Endothelial cell of umbilical vein (primary cell): ENCODE results near the gene GAPDH. TPM values are rescaled to one million over a fixed set of nuclear protein-coding genes. Genes with fewer than 3 reads are reported as not detected.

Experiments used
- BruUV-seq: library from RNA; stranded (reverse); fragments of 400-500 nt; replicated peaks from 2 replicates; lab custom pipeline; 2021; lab: Mats Ljungman, UMichigan
- CTCF ChIA-PET: fragments of 300-600, 350-600 bp; sonication (Branson Sonifier 250); formaldehyde crosslinking; loops from one replicate; lab custom pipeline; 2021; ENCODE audit warnings: antibody characterized with exemption, inconsistent platforms; lab: Charles Lee
- POLR2A ChIA-PET: fragments of 300-600, 350-600 bp; sonication (Branson Sonifier 250); formaldehyde crosslinking; loops from one replicate; lab custom pipeline; 2021; ENCODE audit warnings: antibody characterized with exemption, inconsistent platforms; lab: Charles Lee
- DNase-seq: peaks from one replicate; pipeline ENCODE4 v3.0.0-alpha.2; 2011; ENCODE audit warnings: low read depth, low spot score
- FAIRE-seq: peaks from 2 replicates; lab custom pipeline; 2011; peaks lifted over from hg19 to GRCh38; lab: Jason Lieb, UNC
- H2AFZ ChIP-seq: 2 replicates; pipeline ENCODE4 v1.6.0; 2012; ENCODE audit warnings: low read depth, low read length, control low read depth, inconsistent platforms
- H3K27ac ChIP-seq: 2 replicates; pipeline ENCODE4 v1.5.1; 2011; ENCODE audit warnings: low read depth, mild to moderate bottlenecking, control low read depth, low read length, moderate library complexity; ENCODE audit not compliant: insufficient read depth
- H3K27me3 ChIP-seq, 2 experiments: 2 replicates each; pipeline versions ENCODE4 v1.6.0 to v1.6.1; 2011; ENCODE audit warnings: low read length in 2 of 2, mixed read lengths in 1 of 2; ENCODE audit not compliant: control insufficient read depth in 2 of 2, insufficient read depth in 2 of 2
- H3K36me3 ChIP-seq, 2 experiments: 2 replicates in 1 of 2; 3 replicates in 1 of 2; pipeline ENCODE4 v1.5.1; 2011; ENCODE audit warnings: low read length in 2 of 2, mild to moderate bottlenecking in 1 of 2, moderate library complexity in 1 of 2; ENCODE audit not compliant: control insufficient read depth in 2 of 2, insufficient read depth in 2 of 2; ENCODE audit errors: extremely low read depth in 1 of 2
- H3K4me1 ChIP-seq: 3 replicates; pipeline ENCODE4 v1.5.1; 2011; ENCODE audit warnings: mild to moderate bottlenecking, low read length; ENCODE audit not compliant: control insufficient read depth, insufficient read depth; ENCODE audit errors: extremely low read depth
- H3K4me2 ChIP-seq: 2 replicates; pipeline ENCODE4 v1.6.1; 2011; ENCODE audit warnings: low read length, control low read depth, mixed read lengths; ENCODE audit not compliant: insufficient read depth
- H3K4me3 ChIP-seq, 3 experiments: fragments of 200-600 bp in 1 of 3; sonication (generic), shearing (Covaris generic) in 1 of 3; replicated peaks in 1 of 3; 2 replicates each; pipeline ENCODE4 v1.5.1; 2011 to 2016; ENCODE audit warnings: control low read depth in 3 of 3, low read length in 3 of 3, mild to moderate bottlenecking in 2 of 3, inconsistent platforms in 1 of 3, low read depth in 1 of 3, moderate library complexity in 1 of 3; ENCODE audit not compliant: insufficient read depth in 1 of 3
- H3K79me2 ChIP-seq: 2 replicates; pipeline ENCODE4 v1.6.0; 2012; ENCODE audit warnings: low read length, inconsistent platforms; ENCODE audit not compliant: control insufficient read depth, insufficient read depth
- H3K9ac ChIP-seq: replicated peaks from 2 replicates; pipeline ENCODE3; 2011; ENCODE audit warnings: low read length, control low read depth; ENCODE audit not compliant: insufficient read depth; ENCODE audit errors: extremely low read depth
- H3K9me1 ChIP-seq: replicated peaks from 3 replicates; pipeline ENCODE4 v1.6.0; 2011; ENCODE audit warnings: mild to moderate bottlenecking, low read length; ENCODE audit not compliant: control insufficient read depth, insufficient read depth; ENCODE audit errors: extremely low read depth
- H3K9me3 ChIP-seq: replicated peaks from 2 replicates; pipeline ENCODE4 v1.5.1; 2012; ENCODE audit warnings: low read length, inconsistent platforms; ENCODE audit not compliant: control insufficient read depth, insufficient read depth
- H4K20me1 ChIP-seq: replicated peaks from 2 replicates; pipeline ENCODE3; 2011; ENCODE audit warnings: mild to moderate bottlenecking, low read length; ENCODE audit not compliant: control insufficient read depth, insufficient read depth; ENCODE audit errors: extremely low read depth
- EZH2 ChIP-seq: IDR thresholded peaks from 2 replicates; pipeline ENCODE4 v1.6.1; 2012; ENCODE audit warnings: borderline replicate concordance, low read depth, mild to moderate bottlenecking, moderate library complexity, low read length, inconsistent platforms; ENCODE audit not compliant: severe bottlenecking
- FOS ChIP-seq: IDR thresholded peaks from 2 replicates; pipeline ENCODE4 v1.6.1; 2011; ENCODE audit warnings: mild to moderate bottlenecking, low read length, moderate library complexity, borderline replicate concordance; ENCODE audit not compliant: insufficient read depth
- GATA2 ChIP-seq: IDR thresholded peaks from 2 replicates; pipeline ENCODE4 v1.7.0; 2011; ENCODE audit warnings: low read depth, mild to moderate bottlenecking, moderate library complexity, mixed read lengths, low read length; ENCODE audit not compliant: insufficient read length, insufficient read depth
- JUN ChIP-seq: IDR thresholded peaks from 2 replicates; pipeline ENCODE4 v1.6.1; 2011; ENCODE audit warnings: borderline replicate concordance, low read depth; ENCODE audit not compliant: insufficient read length, insufficient read depth
- MYC ChIP-seq: IDR thresholded peaks from one replicate; pipeline ENCODE4 v1.6.1; 2011; ENCODE audit warnings: mild to moderate bottlenecking, low read depth, low read length
- POLR2A ChIP-seq: IDR thresholded peaks from 2 replicates; pipeline ENCODE4 v1.6.1; 2012; ENCODE audit warnings: low read depth, mild to moderate bottlenecking, control low read depth, low read length
- POLR2AphosphoS5 ChIP-seq: IDR thresholded peaks from 2 replicates; pipeline ENCODE4 v1.6.1; 2012; ENCODE audit warnings: low read depth, mild to moderate bottlenecking, control low read depth, low read length, moderate library complexity; ENCODE audit not compliant: insufficient read depth
- dilution Hi-C: fragments of 300-500 bp; cut with MboI; formaldehyde crosslinking; loops from one replicate; pipeline ENCODE4 v1.15.0; 2019; ENCODE audit warnings: low sequenced_read_pairs; ENCODE audit not compliant: extremely low pct_ligation_motif_present
- intact Hi-C: fragments of 100-400 bp; cut with micrococcal nuclease; formaldehyde crosslinking; loops from one replicate; pipeline ENCODE4 v1.10.0; 2022
- polyA plus RNA-seq, 4 experiments: library from polyadenylated mRNA; depleted of rRNA in 3 of 4; stranded (reverse) in 3 of 4; unstranded in 1 of 4; fragments of >200 nt; gene quantifications; 2 replicates each; pipeline versions ENCODE4 v1.2.1 to v1.2.3, GENCODE V29; 2011 to 2012; ENCODE audit warnings: missing spikeins in 1 of 4
- total RNA-seq: library from RNA; stranded (reverse); gene quantifications from 2 replicates; pipeline ENCODE4 v1.2.3, GENCODE V29; 2021
- TF ChIP-seq, protein P1 (sequence below), 2 donors: IDR thresholded peaks; 1 replicate in 1 of 2; 2 replicates in 1 of 2; pipeline ENCODE4 v1.5.1; 2011; ENCODE audit warnings: low read length in 2 of 2, mild to moderate bottlenecking in 2 of 2, moderate library complexity in 2 of 2, control low read depth in 1 of 2, inconsistent platforms in 1 of 2, low read depth in 1 of 2; ENCODE audit not compliant: insufficient read depth in 1 of 2; ENCODE audit errors: extremely low read depth in 1 of 2

Gene GAPDH
- total and polyA plus RNA-seq, 2 donors (not counting 3 experiments of a cell fraction or from before 2014, with no cell fraction given), result 4,648 to 8,748 TPM

DNA sequence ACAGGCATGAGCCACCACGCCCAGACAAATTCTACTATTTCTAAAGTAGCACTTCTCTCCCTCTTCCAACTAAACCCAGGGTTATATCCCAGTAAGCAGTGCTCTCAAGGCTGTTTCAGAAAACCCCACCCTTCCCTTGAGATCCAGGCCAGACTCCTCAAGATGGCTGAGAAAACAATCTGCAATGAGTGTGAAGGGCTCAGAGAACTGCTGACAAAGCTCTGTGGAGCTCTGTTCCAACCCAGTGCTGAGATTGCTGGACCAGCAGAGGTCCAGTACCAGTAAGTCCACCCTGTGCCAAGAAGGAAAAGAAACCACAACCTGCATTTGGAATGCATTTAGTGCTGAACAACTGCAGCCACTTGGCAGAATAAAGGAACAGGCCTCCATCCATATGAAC lies 25.2 kb downstream of the GAPDH start:
- Histone ChIP-seq H3K36me3 (peaks cover 22 to 42% of the 10 kb centered on the region in 2 experiments), H3K79me2 (peaks cover 16% of the 10 kb centered on the region), H2AFZ (no peak overlapping the region), H3K9me1 (no peaks in the 10 kb centered on the region), H4K20me1 (no peaks in the 10 kb centered on the region), H3K4me3 (no peak overlapping the region), H3K4me1 (peaks cover 7% of the 10 kb centered on the region), H3K27ac (no peak overlapping the region), H3K9ac (no peak overlapping the region), H3K27me3 (no peaks in the 10 kb centered on the region), H3K4me2 (no peak overlapping the region), H3K9me3 (no peaks in the 10 kb centered on the region)
- ChIA-PET CTCF (interaction anchor here (2.1 to 2.2 kb wide), 2 partner anchors 11 to 22 kb away, joined by 9 to 11 read pairs; no protein-coding TSS in a partner anchor), POLR2A (no interaction called here)
- DNase-seq (no peak), FAIRE-seq (no peak)
- dilution Hi-C loops (no loop called here), intact Hi-C loops (no loop called here)
- no peak for TF ChIP-seq GATA2
- no peak for TF ChIP-seq POLR2A
- TF ChIP-seq, protein P1, sequence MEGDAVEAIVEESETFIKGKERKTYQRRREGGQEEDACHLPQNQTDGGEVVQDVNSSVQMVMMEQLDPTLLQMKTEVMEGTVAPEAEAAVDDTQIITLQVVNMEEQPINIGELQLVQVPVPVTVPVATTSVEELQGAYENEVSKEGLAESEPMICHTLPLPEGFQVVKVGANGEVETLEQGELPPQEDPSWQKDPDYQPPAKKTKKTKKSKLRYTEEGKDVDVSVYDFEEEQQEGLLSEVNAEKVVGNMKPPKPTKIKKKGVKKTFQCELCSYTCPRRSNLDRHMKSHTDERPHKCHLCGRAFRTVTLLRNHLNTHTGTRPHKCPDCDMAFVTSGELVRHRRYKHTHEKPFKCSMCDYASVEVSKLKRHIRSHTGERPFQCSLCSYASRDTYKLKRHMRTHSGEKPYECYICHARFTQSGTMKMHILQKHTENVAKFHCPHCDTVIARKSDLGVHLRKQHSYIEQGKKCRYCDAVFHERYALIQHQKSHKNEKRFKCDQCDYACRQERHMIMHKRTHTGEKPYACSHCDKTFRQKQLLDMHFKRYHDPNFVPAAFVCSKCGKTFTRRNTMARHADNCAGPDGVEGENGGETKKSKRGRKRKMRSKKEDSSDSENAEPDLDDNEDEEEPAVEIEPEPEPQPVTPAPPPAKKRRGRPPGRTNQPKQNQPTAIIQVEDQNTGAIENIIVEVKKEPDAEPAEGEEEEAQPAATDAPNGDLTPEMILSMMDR (IDR thresholded peaks at IDR 0.05; ENCODE audit: extremely low read depth in 1 of 2, insufficient read depth in 1 of 2, low read depth in 1 of 2, low read length in 2 of 2), result no peak
- TF ChIP-seq POLR2AphosphoS5, result no peak
- no peak for TF ChIP-seq EZH2
- TF ChIP-seq FOS, result no peak
- TF ChIP-seq JUN, result no peak
- TF ChIP-seq MYC, result no peak
- no TSS peak for BruUV-seq
